RWPE2 (cell line): ENCODE measurements around the gene OVOL2.
A peak's percentile ranks its signal among the peaks of the same experiment; 100 is the strongest.

Experiments
- ATAC-seq: fragments of 200-7000 bp; cut with Tn5 transposase; 3 replicates; pipeline ENCODE4 v1.9.1; 2021; ENCODE audit warnings: low read depth
- DNase-seq: peaks from one replicate; pipeline ENCODE4 v3.0.0-alpha.2; 2020; ENCODE audit warnings: low spot score
- H3K27ac ChIP-seq: fragments of 450-650 bp; 2 replicates; pipeline ENCODE4 v1.5.1; 2017; ENCODE audit warnings: mild to moderate bottlenecking; ENCODE audit not compliant: poor library complexity, severe bottlenecking
- H3K27me3 ChIP-seq: fragments of 250-450 bp; sonication (Bioruptor Pico); 2 replicates; pipeline ENCODE4 v1.5.1; 2021; ENCODE audit warnings: mild to moderate bottlenecking, moderate library complexity; ENCODE audit not compliant: insufficient read depth, poor library complexity, severe bottlenecking
- H3K36me3 ChIP-seq: fragments of 250-450 bp; sonication (Bioruptor Pico); 2 replicates; pipeline ENCODE4 v1.5.1; 2020; ENCODE audit warnings: low read depth, mild to moderate bottlenecking, moderate library complexity
- H3K4me1 ChIP-seq: fragments of 250-450 bp; sonication (Bioruptor Pico); 2 replicates; pipeline ENCODE4 v1.5.1; 2021; ENCODE audit warnings: mild to moderate bottlenecking, moderate library complexity; ENCODE audit not compliant: insufficient read depth, poor library complexity, severe bottlenecking
- H3K4me3 ChIP-seq: fragments of 250-450 bp; sonication (Bioruptor Pico); 2 replicates; pipeline ENCODE4 v1.5.1; 2021; ENCODE audit warnings: mild to moderate bottlenecking, moderate library complexity; ENCODE audit not compliant: severe bottlenecking
- H3K9me3 ChIP-seq: fragments of 250-450 bp; sonication (Bioruptor Pico); 2 replicates; pipeline ENCODE4 v1.5.1; 2021; ENCODE audit warnings: mild to moderate bottlenecking, moderate library complexity; ENCODE audit not compliant: severe bottlenecking
- CTCF ChIP-seq: fragments of 450-650 bp; IDR thresholded peaks from one replicate; pipeline ENCODE4 v1.5.1; 2017; ENCODE audit warnings: mild to moderate bottlenecking, moderate library complexity; ENCODE audit not compliant: poor library complexity, severe bottlenecking

The OVOL2 gene

GRCh38 chr20:18066421-18067333 is 9.0 kb upstream of the OVOL2 start:
- H3K4me3 ChIP-seq: no peak overlapping the region
- ATAC-seq (peak; percentile 49), DNase-seq (no peak)
- no peaks in the 10 kb centered on the region for H3K36me3 ChIP-seq
- no peaks in the 10 kb centered on the region for H3K9me3 ChIP-seq
- H3K27me3 ChIP-seq: no peaks in the 10 kb centered on the region
- peak; percentile 31 for TF ChIP-seq CTCF
- H3K27ac ChIP-seq: no peak overlapping the region
- H3K4me1 ChIP-seq: no peaks in the 10 kb centered on the region

- no peak for ATAC-seq
- H3K27me3 ChIP-seq: no peaks in the 10 kb centered on the region
These were observed 6.0 kb upstream of the OVOL2 start for GRCh38 chr20:18063676-18064075.

GRCh38 chr20:18059603-18060002 is 1.9 kb upstream of the OVOL2 start:
- no peak for DNase-seq
- no peaks in the 10 kb centered on the region for H3K4me1 ChIP-seq
- no peaks in the 10 kb centered on the region for H3K36me3 ChIP-seq

More at GRCh38 chr20:18063676-18064075, 6.0 kb upstream of the OVOL2 start:
- no peaks in the 10 kb centered on the region for H3K4me1 ChIP-seq
- no peak overlapping the region for H3K4me3 ChIP-seq
- H3K9me3 ChIP-seq: no peaks in the 10 kb centered on the region
- H3K36me3 ChIP-seq: no peaks in the 10 kb centered on the region
- no peak overlapping the region for H3K27ac ChIP-seq
- DNase-seq: no peak
- no peak for TF ChIP-seq CTCF

GRCh38 chr20:18058661-18059467 is 1.1 kb upstream of the OVOL2 start:
- H3K4me3 ChIP-seq: peak overlapping the region; percentile 17
- DNase-seq (no peak), ATAC-seq (peak; percentile 58)
- no peaks in the 10 kb centered on the region for H3K36me3 ChIP-seq
- no peaks in the 10 kb centered on the region for H3K27me3 ChIP-seq
- no peak for TF ChIP-seq CTCF
- no peaks in the 10 kb centered on the region for H3K9me3 ChIP-seq
- H3K4me1 ChIP-seq: no peaks in the 10 kb centered on the region
- H3K27ac ChIP-seq: peak overlapping the region; percentile 22

More at GRCh38 chr20:18059603-18060002, 1.9 kb upstream of the OVOL2 start:
- no peaks in the 10 kb centered on the region for H3K27me3 ChIP-seq
- no peaks in the 10 kb centered on the region for H3K9me3 ChIP-seq
- no peak for ATAC-seq
- H3K27ac ChIP-seq: no peak overlapping the region
- no peak for TF ChIP-seq CTCF
- no peak overlapping the region for H3K4me3 ChIP-seq
